Uterus (tissue), 4 donors: Measurements from ENCODE around the gene BBC3. TPM values are rescaled to one million over a fixed set of nuclear protein-coding genes. Genes with fewer than 3 reads are reported as not detected.

Source experiments
- DNase-seq, 2 donors: peaks; one replicate each; pipeline ENCODE4 v3.0.0-alpha.2; 2019 to 2020
- H3K27ac ChIP-seq, 2 donors: fragments of 200-600 bp; sonication (generic); 1 replicate in 1 of 2; 2 replicates in 1 of 2; pipeline ENCODE4 v1.5.1; 2016 to 2018
- H3K27me3 ChIP-seq, 2 donors: fragments of 200-600 bp; sonication (generic); one replicate each; pipeline ENCODE4 v1.5.1; 2018 to 2019; ENCODE audit warnings: control low read depth in 1 of 2
- H3K36me3 ChIP-seq, 2 donors: fragments of 200-600 bp; sonication (generic); one replicate each; pipeline ENCODE4 v1.5.1; 2019; ENCODE audit warnings: control low read depth in 1 of 2
- H3K4me1 ChIP-seq, 2 donors: fragments of 200-600 bp; sonication (generic); one replicate each; pipeline ENCODE4 v1.5.1; 2018 to 2019; ENCODE audit warnings: control low read depth in 1 of 2
- H3K4me3 ChIP-seq, 2 donors: fragments of 200-600 bp; sonication (generic); 1 replicate in 1 of 2; 2 replicates in 1 of 2; pipeline ENCODE4 v1.5.1; 2018 to 2019; ENCODE audit warnings: mild to moderate bottlenecking in 1 of 2
- H3K9me3 ChIP-seq, 2 donors: fragments of 200-600 bp; sonication (generic); one replicate each; pipeline ENCODE4 v1.5.1; 2019; ENCODE audit warnings: control low read depth in 1 of 2
- POLR2A ChIP-seq, 2 donors: fragments of 450-650 bp; IDR thresholded peaks; one replicate each; pipeline ENCODE4 v1.6.1; 2016; ENCODE audit warnings: antibody characterized with exemption in 2 of 2, mild to moderate bottlenecking in 1 of 2, moderate library complexity in 1 of 2
- intact Hi-C: fragments of 100-400 bp; cut with DNase I; formaldehyde crosslinking; loops from one replicate; pipeline ENCODE4 v1.15.1; 2023; ENCODE audit warnings: low total_unique reads
- total RNA-seq, 4 donors: library from RNA; depleted of rRNA in 3 of 4; stranded (reverse); fragments of >200 nt in 3 of 4; gene quantifications; one replicate each; pipeline versions ENCODE4 v1.1.0 to v1.2.4, GENCODE V29; 2014 to 2023
- TF ChIP-seq, protein P1 (sequence below), 4 experiments: fragments of 200-600 bp in 2 of 4; fragments of 450-650 bp in 2 of 4; sonication (generic) in 2 of 4; IDR thresholded peaks; one replicate each; pipeline ENCODE4 v1.5.1; 2016 to 2019; ENCODE audit warnings: antibody characterized with exemption in 4 of 4, mild to moderate bottlenecking in 2 of 4, moderate library complexity in 1 of 4
- donor health status: DM: yes; HTN: yes; CAD: no.

The BBC3 gene
- total RNA-seq, 4 donors from 2014 or later, result 3.2 to 11.1 (median 4.8) TPM

DNA sequence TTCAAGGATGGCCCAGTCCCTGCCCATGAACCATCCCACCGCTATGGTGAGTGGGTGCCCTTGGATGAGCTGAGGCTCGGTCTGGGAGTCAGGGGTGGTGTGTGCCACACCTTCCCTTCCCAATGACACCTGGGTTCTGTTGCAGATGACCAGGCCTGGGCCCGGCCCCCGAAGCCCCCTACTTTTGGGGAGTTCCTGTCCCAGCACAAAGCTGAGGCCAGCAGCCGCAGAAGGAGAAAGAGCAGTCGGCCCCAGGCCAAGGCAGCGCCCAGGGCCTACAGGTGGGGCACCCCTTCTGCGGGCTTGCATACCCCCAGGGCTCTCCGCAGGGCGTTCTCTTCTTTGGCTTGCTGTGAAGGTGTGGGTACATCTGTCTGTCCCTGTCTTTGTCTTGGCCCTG, 39.4 kb upstream of the BBC3 start:
- no peak for DNase-seq
- H3K4me1 ChIP-seq, result peaks cover 0 to 5% of the 10 kb centered on the region in 2 donors
- H3K36me3 ChIP-seq, result no peaks in the 10 kb centered on the region
- H3K27ac ChIP-seq, result no peak overlapping the region
- no peak for TF ChIP-seq POLR2A (IDR thresholded peaks at IDR 0.05)
- TF ChIP-seq, protein P1, sequence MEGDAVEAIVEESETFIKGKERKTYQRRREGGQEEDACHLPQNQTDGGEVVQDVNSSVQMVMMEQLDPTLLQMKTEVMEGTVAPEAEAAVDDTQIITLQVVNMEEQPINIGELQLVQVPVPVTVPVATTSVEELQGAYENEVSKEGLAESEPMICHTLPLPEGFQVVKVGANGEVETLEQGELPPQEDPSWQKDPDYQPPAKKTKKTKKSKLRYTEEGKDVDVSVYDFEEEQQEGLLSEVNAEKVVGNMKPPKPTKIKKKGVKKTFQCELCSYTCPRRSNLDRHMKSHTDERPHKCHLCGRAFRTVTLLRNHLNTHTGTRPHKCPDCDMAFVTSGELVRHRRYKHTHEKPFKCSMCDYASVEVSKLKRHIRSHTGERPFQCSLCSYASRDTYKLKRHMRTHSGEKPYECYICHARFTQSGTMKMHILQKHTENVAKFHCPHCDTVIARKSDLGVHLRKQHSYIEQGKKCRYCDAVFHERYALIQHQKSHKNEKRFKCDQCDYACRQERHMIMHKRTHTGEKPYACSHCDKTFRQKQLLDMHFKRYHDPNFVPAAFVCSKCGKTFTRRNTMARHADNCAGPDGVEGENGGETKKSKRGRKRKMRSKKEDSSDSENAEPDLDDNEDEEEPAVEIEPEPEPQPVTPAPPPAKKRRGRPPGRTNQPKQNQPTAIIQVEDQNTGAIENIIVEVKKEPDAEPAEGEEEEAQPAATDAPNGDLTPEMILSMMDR (IDR thresholded peaks at IDR 0.05), result no peak
- H3K4me3 ChIP-seq, result no peak overlapping the region
- H3K27me3 ChIP-seq, result no peaks in the 10 kb centered on the region
- no peaks in the 10 kb centered on the region for H3K9me3 ChIP-seq
- intact Hi-C loops, result no loop called here

DNA sequence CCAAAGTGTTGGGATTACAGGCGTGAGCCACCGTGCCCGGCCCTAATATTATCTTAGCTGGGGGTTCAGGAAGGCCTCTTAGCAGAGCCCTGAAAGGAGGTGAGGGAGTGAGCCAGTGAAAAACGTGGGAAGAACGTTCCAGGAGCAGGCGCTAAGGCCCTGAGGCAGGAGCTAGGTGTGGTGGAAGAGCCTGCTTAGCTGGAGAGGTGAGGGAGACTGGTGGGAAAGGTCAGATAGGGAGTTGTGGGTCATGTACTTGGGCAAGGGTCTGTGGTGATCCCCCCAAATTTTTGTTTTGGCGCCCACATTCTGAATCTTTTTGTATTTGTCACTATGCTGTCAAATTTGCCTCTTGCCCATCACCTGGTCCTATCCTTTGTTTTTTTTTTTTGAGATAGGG, 38.6 kb upstream of the BBC3 start:
- TF ChIP-seq, protein P1 (IDR thresholded peaks at IDR 0.05), result no peak
- TF ChIP-seq POLR2A (IDR thresholded peaks at IDR 0.05), result no peak
- Histone ChIP-seq H3K9me3 (no peaks in the 10 kb centered on the region), H3K36me3 (no peaks in the 10 kb centered on the region), H3K4me1 (no peaks in the 10 kb centered on the region), H3K4me3 (no peak overlapping the region), H3K27me3 (no peaks in the 10 kb centered on the region), H3K27ac (no peak overlapping the region)
- intact Hi-C loops, result no loop called here
- no peak for DNase-seq

DNA sequence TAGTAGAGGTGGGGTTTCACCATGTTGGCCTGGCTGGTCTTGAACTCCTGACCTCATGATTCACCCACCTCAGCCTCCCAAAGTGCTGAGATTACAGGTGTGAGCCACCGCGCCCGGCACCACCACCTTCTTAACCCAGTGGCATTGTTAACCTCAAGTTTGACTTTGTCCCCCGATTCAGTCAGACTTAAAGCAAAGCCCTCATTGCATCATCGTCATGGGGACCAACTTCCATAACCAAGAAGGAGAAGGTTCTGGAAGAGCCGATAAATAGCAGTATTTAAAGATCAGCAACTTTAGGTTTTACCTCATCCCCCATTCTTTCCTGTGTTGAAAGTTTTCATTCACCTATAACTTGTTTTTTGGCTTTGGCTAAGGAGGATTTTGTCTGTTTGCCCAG, 37.0 kb upstream of the BBC3 start:
- H3K27ac ChIP-seq, result no peak overlapping the region
- no peaks in the 10 kb centered on the region for H3K36me3 ChIP-seq
- no peaks in the 10 kb centered on the region for H3K9me3 ChIP-seq
- DNase-seq, result no peak
- no peak for TF ChIP-seq POLR2A (IDR thresholded peaks at IDR 0.05)
- TF ChIP-seq, protein P1 (IDR thresholded peaks at IDR 0.05), result no peak
- H3K27me3 ChIP-seq, result no peaks in the 10 kb centered on the region
- no peaks in the 10 kb centered on the region for H3K4me1 ChIP-seq
- no peak overlapping the region for H3K4me3 ChIP-seq
- intact Hi-C loops, result no loop called here

DNA sequence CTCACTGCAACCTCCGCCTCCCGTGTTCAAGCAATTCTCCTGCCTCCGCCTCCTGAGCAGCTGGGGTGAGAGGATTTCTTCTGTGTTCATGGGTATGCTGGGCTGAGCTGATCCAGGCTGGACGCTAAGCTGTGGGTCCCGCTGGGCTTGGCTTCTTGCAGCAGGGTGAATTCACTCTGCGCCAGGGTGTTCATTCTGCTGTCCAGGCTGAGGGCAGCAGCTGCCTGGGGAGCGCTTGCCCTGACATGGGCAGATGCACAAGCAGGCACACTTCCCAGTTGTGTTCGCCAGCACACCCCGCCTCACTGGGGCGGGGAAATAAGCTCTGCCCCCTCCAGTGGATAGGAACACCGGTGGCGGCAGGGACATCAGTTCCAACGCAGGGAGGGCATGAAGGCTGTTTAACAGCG, 36.4 kb upstream of the BBC3 start:
- Histone ChIP-seq H3K36me3 (no peaks in the 10 kb centered on the region), H3K4me1 (no peaks in the 10 kb centered on the region), H3K9me3 (no peaks in the 10 kb centered on the region), H3K27me3 (no peaks in the 10 kb centered on the region), H3K27ac (no peak overlapping the region), H3K4me3 (no peak overlapping the region)
- TF ChIP-seq, protein P1 (IDR thresholded peaks at IDR 0.05), result no peak
- no peak for DNase-seq
- intact Hi-C loops, result no loop called here

DNA sequence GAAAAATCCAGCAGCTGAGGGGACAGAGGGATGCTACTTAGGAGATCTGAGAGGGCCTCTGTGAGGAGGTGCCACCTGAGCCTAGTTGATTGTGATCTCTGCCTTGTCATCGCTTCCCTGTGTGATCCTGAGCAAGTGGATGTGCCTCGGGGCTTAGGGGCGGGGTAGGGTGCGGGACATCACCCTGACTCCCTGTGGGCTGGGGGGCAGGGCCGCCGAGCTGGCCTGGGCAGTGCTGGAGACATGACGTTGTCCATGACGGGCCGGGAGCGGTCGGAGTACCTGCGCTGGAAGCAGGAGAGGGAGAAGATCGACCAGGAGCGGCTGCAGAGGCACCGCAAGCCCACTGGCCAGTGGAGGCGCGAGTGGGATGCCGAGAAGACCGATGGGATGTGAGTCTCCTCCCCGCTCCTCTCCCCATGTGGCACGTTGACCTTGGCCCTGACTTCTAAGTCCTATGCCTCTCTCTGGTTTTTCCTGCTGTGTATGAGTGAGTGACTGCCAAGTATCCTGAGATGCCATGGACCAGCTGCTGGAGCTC, 35.5 kb upstream of the BBC3 start:
- no peak for TF ChIP-seq POLR2A (IDR thresholded peaks at IDR 0.05)
- TF ChIP-seq, protein P1 (IDR thresholded peaks at IDR 0.05), result no peak
- no peaks in the 10 kb centered on the region for H3K36me3 ChIP-seq
- no peaks in the 10 kb centered on the region for H3K9me3 ChIP-seq
- H3K27ac ChIP-seq, result no peak overlapping the region
- DNase-seq, result no peak
- no peaks in the 10 kb centered on the region for H3K4me1 ChIP-seq
- no peak overlapping the region for H3K4me3 ChIP-seq
- H3K27me3 ChIP-seq, result no peaks in the 10 kb centered on the region
- intact Hi-C loops, result no loop called here
